SIG-M5 (cell line): ENCODE data around the gene NUBPL.
"Not testable (repeated sequence)": the region's sequence is repeated elsewhere in the genome, so short reads cannot be mapped to it uniquely, and the experiment has no call there.

Experiments
- DNase-seq: peaks from one replicate; lab custom pipeline; 2025; lab: John Stamatoyannopoulos, UW

Gene NUBPL

DNA sequence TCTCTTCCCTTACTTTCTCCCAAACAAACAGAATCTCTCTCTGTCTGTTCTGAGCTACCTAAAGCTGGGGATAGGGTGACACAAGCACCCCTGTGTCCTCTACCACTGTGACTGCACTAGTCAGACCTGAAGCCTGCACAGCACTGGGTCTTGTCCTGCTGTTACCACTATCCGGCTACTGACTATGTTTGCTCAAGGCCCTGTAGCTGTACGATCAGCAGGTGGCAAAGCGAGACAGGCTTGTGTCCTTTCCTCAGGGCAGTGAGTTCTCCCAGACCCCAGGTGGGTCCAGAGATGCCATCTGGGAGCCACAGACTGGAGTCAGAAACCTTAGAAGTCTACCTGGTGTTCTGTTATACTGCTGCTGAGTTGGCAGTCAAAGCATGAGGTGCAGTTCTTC lies 116.4 kb downstream of the NUBPL start:
- no peak for DNase-seq

GRCh38 chr14:31678421-31679249 lies 117.4 kb downstream of the NUBPL start:
- DNase-seq: no peak

DNA sequence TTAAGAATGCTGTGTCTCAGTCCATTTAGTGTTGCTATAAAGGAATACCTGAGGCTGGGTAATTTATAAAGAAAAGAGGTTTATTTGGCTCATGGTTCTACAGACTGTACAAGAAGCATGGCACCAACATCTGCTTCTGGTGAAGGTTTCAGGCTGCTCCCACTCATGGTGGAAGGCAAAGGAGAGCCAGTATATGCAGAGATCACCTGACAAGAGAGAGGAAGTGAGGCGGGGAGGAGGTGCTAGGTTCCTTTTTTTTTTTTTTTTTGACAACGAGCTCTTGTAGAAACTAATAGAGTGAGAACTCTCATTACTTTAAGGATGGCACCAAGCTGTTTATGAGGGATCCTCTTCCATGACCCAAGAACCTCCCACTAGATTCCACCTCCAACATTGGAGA lies 121.6 kb downstream of the NUBPL start:
- DNase-seq: no peak

DNA sequence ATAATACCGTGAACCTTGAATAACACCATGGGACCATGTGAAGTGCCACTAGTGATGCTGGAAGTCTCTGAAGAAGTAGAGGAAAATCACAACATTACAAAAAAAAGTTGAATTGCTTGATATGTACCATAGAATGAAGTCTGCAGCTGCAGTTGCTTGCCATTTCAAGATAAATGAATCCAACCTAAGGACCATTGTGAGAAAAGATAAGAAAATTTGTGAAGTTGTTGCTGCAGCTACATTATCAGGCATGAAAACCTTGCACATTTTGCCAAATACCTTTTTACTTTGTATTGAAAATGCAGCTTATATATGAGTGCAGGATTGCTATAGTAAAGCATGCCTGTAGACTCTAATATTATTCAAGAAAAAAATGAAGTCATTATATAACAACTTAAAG lies 126.5 kb downstream of the NUBPL start:
- DNase-seq: no peak

DNA sequence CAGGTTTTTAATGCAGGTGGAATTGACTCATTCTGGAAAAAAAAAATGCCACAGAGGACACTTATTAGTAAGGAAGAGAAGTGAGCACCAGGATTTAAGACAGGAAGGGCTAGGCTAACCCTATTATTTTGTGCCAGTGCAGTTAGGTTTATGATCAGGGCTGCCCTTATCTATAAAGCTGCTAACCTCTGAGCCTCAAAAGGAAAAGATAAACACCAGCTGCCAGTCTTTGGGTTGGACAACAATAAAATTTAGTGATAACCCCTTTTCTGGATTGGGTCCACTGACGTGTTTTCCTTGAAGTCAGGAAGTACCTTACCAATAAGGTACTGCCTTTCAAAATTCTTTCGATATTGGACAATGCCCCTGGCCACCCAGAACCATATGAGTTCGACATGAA lies 128.9 kb downstream of the NUBPL start:
- no peak for DNase-seq

DNA sequence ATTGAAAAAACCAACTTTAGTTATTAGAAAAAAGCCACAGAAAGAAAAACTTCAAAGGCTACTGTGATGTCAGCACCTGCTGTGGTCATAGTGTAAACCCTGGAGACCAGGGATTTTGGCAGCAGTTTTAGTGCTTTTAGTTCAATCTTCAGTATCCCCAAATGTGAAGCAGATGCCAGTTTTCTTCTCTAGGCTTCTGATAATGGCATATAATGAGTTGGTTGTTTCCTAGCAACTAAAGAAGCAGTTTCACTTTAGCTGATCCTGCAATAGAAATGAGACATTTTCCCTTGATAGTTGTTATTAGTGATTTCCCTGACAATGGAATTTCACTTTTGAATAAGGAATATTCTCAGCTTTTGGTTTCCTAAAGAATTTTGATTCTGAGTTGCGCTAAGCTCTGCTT lies 131.2 kb downstream of the NUBPL start:
- no peak for DNase-seq

DNA sequence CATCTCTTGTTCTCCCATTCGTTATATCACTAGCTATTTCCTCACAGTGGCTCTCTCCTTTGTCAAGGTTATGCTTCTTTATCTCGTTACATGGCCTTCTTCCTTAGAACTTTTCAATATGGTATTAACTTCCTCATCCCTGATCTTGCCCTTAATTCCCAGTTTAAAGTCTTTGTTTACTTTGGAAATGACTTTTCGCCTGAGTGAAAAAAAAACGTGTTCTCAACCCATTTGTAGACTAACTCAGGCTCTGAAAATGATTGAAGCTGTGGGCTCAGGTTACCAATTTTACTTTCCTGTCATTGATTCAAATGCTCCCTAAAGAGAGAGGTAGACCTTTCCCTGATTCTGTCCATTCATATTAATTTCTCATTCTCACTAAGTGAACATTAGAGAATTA lies 135.2 kb downstream of the NUBPL start:
- DNase-seq: no peak

DNA sequence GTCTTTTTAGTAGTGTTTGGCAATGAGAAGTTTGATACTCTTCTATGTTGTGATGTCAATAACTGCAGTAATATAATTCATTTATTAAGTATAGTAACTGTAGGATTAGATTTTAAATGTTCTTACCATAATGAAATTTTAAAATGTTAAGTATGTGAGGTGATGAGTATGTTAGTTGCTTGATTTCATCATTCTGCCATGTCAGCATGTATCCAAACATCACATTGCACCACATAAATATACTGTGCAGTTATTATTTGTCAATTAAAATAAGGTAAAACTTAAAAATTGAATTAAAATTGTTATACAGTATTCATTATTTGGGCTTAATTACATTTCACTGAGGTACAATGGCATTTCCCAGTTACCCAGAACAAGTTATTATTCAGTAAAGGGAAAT lies 138.6 kb downstream of the NUBPL start:
- no peak for DNase-seq

DNA sequence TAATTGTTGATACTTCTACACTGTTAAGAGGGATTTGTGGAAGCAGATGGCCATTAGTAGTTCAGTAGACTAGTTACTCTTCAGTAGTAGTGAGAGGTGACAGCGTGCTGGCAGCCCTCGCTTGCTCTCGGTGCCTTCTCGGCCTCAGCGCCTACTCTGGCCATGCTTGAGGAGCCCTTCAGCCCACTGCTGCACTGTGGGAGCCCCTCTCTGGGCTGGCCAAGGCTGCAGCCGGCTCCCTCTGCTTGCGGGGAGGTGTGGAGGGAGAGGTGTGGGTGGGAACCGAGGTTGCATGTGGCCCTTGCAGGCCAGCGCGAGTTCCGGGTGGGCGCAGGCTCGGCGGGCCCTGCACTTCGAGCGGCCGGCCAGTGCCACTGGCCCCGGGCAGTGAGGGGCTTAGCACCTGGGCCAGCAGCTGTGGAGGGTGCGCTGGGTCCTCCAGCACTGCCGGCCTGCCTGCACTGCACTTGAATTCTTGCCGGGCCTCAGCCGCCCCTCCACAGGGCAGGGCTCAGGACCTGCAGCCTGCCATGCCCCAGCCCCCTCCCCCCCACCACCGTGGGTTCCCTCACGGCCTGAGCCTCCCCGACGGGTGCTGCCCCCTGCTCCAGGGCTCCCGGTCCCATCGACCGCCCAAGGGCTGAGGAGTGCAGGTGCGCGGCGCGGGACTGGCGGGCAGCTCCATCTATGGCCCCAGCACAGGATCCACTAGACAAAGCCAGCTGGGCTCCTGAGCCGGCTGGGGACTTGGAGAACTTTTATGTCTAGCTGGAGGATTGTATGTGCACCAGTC lies 139.3 kb downstream of the NUBPL start:
- no peak for DNase-seq

DNA sequence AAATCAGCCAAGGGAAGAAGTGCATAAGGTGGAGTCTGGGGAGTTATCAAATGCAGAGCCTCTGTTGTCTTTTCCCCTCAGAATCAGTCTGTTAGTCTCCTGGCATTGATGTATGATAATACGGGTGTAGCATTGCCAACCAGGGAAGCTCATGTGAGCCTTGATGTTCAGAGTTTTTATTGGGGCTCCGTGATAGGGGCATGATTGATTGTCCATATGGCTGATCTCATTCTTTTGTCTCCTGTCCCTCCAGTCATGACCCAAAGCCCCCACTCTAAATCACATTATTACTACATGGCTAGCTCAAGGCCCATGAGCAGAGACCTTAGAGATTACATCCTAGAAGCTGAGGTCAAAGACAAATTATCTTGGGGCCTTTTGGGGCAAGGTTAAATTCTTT lies 140.9 kb downstream of the NUBPL start:
- no peak for DNase-seq

DNA sequence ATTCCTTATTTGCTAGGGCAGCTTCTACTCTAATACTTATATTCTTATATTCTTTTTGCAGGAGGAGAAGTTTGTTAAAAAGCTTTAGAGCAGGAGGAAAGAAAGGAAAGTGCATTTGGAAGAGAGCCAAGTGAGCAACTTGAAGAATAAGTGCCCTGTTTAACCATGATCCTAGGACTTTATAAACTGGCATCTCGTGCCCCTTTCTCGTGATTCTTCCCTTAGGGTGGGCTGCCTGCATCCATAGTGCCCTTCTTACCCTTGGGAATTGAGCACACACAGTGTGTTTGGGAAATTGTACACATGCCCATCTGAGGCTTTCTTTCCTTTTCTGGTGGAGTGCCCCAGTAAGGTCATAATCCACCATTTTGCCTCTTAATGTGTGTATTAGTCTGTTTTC lies 141.9 kb downstream of the NUBPL start:
- no peak for DNase-seq

GRCh38 chr14:31705731-31706130 lies 144.5 kb downstream of the NUBPL start:
- no peak for DNase-seq

- not testable (repeated sequence) for DNase-seq
Measured at GRCh38 chr14:31708661-31709060, 147.5 kb downstream of the NUBPL start.

DNA sequence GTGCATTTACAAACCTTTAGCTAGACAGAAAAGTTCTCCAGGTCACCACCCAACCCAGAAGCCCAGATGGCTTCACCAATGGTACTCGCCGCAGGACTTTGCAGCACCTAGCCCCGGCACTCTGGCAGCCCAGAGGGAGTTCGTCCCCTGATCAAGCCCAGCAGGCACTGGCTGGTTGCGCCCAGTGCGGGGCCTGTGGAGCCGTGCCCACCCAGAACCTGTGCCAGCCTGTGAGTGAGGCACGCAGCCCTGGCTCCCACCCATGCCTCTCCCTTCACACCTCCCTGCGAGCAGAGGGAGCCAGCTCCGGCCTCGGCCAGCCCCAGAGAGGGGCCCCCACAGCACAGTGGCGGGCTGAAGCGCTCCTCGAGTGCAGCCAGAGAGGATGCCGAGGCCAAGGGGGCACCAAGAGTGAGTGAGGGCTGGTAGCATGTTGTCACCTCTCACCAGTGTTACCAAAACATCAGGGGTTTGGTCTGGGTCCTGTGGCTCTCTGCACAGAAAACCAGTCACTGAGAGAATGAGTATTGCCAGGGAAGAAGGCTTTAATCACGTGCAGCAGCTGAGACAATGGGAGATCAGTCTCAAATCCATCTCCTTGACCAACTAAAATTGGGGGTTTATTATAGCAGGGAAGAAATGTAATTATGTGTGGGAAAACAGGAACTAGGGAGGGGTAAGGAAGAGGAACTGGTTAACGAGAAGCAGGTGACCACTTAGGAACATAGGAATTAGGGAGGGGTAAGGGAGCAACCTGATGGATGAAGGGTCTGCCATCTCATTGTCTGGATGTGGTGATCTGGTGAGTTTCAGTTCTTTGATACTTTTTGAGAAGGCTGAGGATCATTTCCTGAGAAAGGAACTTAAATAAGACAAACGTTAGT lies 151.3 kb downstream of the NUBPL start:
- no peak for DNase-seq

DNA sequence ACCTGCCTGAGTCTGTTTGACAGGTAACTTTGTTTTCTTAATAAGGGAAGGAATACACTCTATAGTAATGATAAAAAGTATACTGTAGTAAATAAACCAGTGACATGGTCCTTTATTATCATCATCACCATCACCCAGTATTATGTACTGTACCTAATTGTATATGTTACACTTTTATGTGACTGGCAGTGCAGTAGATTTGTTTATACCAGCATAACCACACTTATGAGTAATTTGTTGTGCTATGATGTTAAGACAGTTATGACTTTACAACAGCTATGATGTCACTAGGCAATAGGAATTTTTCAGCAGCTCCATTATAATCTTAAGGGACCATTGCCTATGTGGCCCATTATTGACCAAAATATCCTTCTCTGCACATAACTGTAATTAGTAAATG lies 155.0 kb downstream of the NUBPL start:
- DNase-seq: no peak

DNA sequence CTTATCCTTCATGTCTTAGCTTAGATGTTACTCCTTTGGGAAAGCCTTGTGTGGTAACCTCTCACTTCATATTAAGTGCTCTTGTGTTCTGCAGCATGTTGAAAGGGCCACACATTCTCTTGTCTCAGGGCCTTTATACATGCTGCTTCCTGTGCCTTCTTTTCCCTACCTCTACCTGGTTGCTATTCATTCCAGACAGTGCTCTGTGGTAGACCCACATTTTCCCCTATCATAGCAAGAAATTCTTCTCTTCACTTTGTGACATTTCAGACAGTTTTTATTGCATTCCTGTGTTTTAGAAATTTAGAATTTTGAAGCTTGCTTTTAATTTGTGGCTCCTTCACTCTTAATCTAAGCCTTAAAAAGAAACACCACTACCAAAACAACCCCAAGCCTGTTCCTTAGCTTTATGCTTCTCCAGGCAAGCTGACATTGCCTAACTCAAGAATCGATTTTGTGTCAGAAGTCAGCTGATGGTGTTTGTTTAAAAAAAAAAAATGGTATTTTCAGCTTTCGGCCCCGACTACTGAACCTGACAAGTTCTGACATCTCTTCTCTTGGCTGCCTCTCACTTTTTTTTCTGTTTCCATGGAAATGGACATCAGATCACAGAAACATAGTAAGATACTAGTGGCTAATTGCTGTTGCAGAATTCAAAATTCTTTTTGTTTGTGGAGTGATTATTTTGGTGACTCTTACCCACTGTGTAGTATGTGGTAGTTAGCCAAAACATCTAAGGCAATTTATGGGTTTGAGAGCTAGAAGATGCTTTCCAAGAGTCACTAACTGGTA lies 156.3 kb downstream of the NUBPL start:
- no peak for DNase-seq

- no peak for DNase-seq
Measured at GRCh38 chr14:31718585-31718984, 157.4 kb downstream of the NUBPL start.

- DNase-seq: no peak
Measured at GRCh38 chr14:31718985-31719384, 157.8 kb downstream of the NUBPL start.

DNA sequence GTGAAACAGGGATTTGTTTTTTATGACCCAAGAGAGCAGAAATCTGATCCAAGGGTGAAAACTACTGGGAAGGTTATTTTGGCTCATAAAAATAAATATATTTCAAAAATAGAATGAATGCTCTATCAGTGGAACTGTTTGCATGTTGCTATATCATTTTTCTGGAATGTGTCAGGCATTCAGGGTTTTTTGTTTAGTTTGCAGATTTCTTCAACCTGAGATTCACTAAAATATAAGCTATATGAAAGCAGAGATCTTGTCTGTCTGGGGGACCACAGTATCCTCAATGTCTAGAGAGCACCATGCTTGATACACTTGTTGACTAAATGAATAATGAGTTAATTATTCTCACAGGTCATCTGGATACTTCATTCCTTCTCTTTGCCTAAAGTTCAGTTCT lies 165.1 kb downstream of the NUBPL start:
- DNase-seq: no peak

GRCh38 chr14:31727797-31728196 lies 166.6 kb downstream of the NUBPL start:
- no peak for DNase-seq

DNA sequence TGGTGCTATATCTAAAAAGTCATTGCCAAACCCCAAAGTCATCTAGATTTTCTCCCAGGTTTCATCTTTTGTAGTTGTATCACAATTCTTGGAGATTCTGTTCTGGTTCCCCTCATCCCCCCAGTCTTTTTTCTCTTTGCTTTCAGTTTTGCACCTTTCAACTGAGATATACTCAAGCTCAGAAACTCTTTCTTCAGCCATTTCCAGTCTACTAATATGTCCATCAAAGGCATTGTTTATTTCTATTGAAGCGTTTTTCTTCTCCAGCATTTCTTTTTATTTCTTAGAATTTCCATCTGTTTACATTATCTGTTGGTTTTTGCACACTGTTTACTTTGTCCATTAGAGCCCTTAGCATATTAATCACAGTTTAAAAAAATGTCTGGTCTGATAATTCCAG lies 179.5 kb downstream of the NUBPL start:
- no peak for DNase-seq

DNA sequence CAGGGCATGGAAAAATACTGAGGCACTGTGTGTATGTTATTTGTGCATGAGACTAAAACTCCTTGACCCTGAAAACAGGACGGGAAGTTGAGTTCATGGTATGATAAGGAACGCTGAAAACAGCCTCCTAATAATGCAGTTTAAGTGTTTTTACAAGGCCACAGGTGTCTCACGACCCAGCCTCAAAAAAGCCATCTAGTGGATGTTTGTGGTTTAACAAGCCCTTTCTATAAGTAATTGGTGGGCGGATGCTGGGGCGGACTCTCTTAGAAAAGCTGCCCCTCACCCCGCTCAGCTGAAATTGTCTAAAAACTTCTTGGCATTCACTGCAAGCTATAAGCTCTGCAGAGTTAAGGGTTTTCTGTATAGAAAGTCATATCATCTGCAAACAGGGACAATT lies 184.5 kb downstream of the NUBPL start:
- DNase-seq: no peak
